ENCODE results near the gene CNDP2.

- no peak for TF ChIP-seq EZH2 (IDR thresholded peaks at IDR 0.05; ENCODE audit: borderline replicate concordance)
- no peak for TF ChIP-seq CTCF (IDR thresholded peaks at IDR 0.05; ENCODE audit: poor library complexity)
- no peak for TF ChIP-seq EZH2phosphoT487 (IDR thresholded peaks at IDR 0.05; ENCODE audit: low read depth, severe bottlenecking, unreplicated experiment)
Observed at GRCh38 chr18:74533666-74534065, 37.5 kb downstream of the CNDP2 start.

All from hepatocyte (in vitro differentiated cells).